Stimulated activated CD8-positive, alpha-beta memory T cell treated with anti-CD3 and anti-CD28 coated beads, Interleukin-4, amount 100 ng/mL, for 1 hour (primary cell): Measurements from ENCODE around the gene CCDC17.

ENCODE experiments used
- DNase-seq, 2 donors: peaks; one replicate each; pipeline ENCODE4 v3.0.0-alpha.2; 2020; ENCODE audit warnings: low read depth in 2 of 2, low spot score in 1 of 2

CCDC17 gene

DNA sequence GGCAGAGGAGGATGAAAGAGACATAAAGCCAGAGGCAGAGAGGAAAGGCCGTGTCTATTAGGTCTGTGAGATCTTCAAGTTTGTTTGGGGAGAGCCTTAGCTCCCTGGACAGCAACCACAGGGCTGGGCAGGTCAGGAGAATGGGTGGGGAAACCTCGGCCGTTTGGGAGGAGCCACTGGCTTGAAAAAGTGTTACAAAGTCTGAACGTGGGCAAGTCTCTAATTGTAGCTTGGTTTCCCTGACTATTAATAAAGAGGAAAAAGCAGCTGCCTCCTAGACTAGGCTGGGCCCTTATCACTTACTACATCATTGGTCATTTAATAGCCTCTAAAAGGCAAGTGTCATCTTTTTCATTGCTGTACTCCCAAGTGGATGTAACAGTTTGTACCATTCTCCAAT lies at the start of gene CCDC17:
TSS of gene CCDC17 (minus strand) at position 83 of the 400 bp plus-strand sequence. CDS start 145 bp downstream, outside the sequence.
- no peak for DNase-seq

DNA sequence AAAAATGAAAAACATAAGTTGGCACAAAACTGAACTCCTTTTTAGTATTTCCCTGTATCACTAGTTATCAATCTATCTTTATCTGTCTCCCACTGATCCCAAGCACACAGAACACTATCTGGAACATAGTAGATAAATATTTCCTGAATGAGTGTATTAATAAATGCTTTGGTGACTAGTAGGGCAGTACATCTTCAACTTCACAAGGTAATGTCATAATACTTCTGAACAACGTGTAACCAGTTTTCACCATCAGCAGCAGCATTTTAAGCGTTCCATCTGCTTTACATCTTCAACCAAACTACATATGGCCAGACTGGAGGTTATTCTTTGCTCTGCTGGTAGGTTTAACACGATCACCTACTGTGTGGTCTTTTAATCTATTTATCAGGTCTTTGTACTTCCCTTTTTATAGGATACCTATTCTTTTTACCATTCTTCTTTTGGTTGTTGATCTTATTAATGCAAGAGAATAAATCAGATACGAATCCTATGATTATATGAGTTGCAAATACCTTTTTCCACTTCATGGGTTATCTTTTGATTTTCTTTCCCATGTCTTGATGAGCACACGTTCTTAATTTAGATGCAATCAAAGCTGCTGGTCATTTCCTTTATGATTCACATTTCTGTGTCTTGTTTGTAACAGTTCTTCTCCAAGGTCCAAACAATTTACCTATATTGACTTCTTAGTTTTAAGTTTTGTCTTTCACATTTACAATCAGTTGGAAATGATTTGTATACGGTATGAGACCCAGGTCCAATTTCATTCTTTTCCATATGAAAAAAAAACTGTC lies 46.2 kb upstream of the CCDC17 start:
- no peak for DNase-seq

DNA sequence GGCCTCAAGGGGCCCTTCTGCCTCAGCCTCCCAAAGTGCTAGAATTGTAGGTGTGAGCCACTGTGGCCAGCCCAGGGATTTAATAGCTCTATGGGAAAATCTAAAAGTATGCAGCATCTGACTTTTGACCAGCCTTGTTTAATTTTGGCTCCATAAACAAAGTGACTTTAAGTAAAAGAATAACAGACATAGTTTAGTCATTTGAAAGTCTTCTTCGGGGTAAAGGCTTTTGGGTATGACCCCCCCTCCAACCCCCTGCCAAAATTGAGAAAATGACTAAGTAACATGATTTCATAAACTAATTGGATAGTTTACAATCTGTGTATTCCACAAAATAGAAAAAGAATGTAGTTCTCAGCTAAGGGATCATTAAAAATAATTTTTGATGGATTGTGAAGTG lies 45.5 kb upstream of the CCDC17 start:
- DNase-seq: no peak

DNA sequence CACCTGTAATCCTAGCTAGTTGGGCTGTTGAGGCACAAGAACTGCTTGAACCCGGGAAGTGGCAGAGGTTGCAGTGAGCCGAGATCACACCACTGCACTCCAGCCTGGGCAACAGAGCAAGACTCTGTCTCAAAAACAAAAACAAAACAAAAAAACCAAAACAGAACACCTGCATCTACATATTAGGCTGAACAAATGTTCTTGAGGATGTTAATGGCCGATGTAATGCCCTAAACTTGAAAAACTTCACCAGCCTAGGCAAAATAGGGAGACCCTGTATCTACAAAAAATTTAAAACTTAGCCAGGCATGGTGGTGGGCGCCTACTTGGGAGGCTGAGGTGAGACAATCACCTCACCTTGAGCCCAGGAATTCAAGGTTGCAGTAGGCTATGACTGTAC lies 44.7 kb upstream of the CCDC17 start:
- DNase-seq: no peak

DNA sequence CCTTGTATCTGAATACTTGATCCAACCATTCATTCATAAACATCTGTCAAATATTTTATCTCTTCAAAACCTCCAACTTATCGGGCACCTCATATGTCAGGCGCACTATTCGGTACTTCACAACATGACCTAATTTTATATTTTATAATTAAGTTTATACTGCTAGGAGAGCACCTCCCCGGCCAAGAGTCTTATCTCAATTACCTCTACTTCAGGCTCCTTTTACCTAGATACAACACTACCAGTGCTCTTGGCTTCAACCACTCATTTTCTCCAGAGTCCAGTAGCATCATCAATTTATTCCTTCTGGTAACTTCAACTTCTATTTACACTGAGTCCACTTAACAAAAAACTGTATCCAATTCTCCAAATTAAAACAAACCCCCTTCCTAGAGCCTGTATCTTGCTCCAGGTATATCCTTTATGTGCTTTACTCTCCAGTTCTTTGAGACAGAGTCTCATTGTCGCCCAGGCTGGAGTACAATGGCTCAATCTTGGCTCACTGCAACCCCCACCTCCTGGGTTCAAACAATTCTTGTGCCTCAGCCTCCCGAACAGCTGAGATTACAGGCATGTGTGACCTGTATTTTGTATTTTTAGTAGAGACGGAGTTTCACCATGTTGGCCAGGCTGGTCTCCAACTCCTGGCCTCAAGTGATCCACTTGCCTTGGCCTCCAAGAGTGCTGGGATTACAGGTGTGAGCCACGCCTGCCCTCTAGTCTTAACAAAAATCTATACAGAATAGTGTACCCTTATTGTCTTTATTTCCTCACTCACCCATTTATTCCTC lies 43.7 kb upstream of the CCDC17 start:
- DNase-seq: no peak

DNA sequence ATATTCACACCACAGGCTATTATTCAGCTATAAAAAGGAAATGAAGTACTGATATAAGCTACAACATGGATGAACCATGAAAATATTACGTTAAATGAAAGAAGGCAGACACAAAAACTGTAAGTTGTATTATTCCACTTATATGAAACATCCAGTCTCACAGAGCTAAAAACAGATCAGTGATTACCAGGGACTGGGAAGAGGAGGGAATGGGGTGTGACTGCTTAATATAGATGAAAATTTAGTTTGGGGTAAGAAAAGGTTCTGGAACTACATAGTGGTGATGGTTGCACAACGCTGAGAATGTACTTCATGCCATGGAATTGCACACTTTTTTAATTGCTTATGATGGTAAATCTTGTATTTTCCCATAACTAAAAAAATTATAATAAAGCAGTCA lies 43.0 kb upstream of the CCDC17 start:
- DNase-seq: no peak

DNA sequence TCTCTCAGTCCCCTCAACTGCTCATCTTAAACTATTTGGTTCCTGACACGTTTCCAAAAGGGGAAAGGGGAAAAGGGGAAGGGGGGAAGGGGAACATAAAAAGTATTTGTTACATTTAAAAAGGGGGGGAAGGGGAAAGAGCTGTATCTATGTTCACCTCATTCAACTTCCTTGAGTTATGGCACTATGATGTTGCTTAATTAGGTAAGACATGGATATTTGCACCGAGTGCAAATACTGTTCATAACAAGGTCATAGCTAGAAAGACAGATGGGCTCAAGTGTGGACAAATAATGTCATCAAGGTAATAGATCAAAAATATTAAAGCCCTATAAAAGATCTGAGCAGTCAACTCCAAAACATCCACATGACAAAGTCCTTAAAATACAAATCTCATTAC lies 36.5 kb upstream of the CCDC17 start:
- no peak for DNase-seq

DNA sequence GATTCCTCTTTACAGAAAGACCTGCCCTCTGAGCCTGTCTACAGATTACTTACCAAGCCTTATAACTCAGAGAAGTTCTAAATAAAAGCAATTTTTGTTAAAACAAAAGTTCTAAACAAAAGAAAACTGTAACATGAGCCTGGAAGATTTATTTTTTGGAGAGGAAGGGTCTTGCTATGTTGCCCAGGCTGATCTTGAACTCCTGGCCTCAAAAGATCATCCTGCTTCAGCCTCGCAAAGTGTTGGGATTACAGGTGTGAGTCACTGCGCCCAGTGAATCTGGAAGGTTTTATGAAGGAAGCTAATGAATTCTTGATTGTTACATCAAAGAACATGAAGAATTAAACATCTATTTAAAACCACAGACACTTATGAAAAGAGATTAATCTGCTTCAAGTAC lies 35.4 kb upstream of the CCDC17 start:
- no peak for DNase-seq

DNA sequence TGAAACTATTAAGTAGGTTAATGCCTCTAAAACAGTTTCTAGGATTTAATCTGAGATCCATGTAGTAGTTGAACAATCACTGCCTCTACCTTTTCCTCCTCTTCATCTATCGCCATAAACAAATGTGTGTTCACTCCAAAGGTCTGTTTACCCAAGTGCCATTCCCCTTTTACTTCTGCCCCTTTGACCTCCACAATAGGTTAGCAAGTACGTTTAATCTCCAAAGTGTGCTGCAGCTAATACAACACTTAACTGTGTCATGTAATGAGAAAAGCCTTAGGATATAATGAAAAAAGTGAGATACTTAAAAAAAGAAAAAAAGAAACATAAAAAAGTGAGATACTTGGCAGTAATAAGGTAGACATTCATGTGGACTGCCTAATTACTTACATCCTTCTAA lies 34.3 kb upstream of the CCDC17 start:
- DNase-seq: no peak

DNA sequence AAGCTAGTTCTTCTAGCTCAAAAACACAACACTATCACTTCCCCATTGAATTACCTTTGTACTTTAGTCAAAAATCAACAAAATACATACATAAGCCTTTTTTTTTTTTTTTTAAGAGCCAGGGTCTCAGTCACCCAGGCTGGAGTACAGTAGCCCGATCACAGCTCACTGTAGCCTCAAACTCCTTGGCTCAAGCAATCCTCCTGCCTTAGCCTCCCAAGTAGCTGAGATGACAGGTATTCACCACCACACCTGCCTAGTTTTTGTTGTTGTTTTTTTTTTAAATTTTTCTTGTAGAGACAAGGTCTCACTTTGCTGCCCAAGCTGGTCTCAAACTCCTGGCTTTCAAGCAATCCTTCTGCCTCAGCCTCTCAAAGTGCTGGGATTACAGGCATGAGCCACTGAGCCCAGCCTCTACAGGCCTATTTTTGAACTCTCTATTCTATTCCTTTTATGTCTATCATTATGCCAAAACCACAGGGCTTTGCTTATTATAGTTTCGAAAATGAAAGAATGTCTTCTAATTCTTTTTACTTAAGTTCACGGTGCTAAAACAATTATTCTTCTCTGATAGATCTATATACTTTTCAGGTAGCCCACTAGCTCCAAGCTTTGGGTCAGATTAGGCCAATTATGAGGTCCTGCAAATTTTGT lies 32.8 kb upstream of the CCDC17 start:
- DNase-seq: no peak

DNA sequence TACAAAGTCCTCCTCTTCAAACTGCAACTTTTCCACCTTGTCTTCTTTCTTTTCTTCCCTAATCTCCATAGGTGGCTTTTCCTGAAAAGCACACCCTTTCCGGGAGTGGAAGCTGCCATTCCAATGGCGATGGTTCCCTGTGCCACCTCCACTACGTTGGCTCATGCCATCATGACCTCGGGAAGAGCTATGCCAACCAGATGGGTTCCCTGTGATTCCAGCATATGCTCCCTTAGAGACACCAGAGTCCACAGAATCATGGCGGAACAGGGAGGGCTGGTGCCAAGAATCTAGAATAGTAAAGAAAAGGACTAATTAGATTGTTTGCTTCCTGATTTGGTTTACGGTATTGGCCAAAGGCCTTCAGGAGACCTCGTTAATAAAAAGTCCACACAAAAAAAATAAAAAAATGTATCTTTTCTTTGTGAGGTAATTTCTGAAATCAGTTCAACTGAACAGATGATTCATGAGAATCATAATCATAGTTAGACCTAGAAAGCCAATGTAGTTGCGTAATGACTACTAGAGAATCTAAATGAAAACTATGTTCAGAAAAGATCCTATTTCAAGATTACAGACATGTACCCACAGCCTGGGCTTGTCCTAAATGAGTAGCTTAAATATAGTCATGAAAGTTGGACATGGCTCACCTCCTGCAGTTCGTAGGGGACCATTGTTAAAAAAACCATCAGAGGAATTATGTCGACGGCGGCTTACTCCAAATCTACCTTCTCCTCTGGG lies 30.9 kb upstream of the CCDC17 start:
- no peak for DNase-seq

DNA sequence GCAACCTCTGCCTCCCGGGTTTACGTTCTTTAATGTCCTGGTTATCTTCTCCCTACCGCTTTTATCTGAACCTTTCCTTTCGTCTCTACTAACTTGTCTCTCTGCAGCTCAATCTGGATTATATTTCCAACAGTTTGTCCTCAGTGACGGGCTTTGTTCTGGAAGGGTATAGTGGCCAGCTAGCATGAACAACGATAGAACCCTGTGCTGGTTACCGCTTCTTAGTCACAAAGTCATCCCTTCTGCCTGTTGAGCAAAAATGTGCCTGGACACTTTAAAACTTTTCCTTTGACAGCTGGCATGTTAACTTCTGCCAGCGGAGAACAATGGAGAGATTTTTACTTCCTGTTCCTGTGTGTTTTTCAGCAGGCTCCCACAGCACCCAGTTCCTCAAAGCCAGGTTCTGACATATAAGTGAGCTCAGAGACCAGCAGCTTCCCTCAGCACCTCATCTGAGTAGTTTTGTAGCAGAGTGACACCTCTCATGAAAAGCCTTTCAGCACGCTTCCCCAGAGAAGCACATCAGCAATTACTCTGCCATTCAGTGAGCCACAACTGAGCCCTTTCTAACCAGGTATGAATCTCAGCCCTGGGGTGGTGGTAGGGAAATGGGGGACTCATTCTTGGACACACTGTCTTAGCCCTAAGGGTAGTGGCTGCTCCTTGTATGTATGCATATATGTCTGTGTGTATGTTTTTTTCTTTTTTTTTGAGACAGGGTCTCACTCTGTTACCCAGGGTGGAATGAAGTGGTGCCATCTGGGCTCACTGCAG lies 23.6 kb upstream of the CCDC17 start:
- DNase-seq: no peak

DNA sequence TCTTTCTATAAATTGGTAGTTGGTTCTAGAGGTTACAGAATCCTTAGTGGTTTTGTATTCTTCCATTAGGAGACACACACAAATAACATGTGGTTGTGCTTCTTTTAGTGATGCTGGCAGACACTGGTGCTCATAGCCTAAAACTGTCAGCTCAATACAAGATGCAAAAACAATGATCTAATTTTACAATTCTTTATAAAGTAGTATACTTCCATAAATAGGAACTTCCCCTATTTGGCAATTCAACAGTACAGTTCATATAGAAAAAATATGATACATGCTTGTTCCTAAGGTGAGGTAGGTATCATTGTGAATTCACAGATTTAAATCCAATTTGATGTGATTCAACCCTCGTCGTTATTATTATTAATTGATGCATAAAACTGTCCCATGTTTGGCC lies 20.8 kb upstream of the CCDC17 start:
- no peak for DNase-seq

DNA sequence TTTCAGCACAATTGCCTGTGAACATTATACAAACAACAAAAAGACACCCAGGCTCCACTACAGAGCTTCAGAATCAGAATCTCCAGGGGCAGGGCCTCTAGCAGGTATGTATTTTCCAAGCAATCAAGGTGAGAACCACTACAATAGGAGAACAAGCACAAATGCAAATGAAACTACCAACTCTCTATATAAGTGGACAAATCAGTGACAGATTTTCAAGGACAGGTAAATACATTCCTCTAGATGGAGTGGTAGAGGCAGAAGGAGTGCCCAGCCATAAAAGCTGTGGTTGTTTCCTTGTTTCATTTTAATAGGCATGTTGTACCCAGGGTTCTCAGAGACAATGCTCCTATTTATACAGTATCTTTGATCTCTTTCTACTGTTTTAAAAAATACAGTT lies 20.1 kb upstream of the CCDC17 start:
- DNase-seq: no peak

DNA sequence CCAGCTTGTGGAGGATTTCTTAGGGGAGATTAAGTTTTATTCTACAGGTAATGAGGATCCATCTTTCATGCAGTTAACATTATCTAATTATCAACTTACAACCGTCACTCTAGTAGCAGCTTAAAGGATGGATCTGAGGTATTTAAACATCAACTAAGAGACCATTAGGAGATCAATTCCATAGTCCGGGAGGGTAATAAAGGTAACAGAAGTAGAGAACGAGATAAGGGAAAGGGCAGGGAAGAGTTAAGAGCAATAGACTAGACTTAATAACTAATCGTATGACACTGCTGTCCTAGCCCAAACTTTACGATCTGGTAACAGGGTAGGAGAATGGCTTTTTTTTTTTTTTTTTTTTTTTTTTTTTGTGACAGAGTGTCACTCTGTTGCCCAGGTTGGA lies 19.5 kb upstream of the CCDC17 start:
- no peak for DNase-seq

DNA sequence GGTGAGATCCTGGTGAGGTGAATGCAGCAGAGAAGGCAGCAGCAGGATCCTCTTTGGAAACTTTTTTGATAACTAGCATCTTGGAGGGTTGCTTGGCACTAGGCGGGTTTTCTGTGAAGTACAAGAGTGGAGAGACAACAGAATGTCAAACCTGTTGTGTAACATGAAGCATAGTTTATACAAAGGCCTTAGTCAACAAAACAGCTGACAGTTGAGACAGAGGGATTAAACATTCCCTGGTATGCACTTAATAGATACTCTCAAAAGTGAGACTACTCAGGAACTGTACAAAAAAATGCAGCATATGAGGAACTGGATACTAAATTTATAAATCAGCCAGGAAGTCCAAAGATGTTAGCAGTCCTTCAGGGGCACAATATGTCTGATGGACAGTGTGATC lies 16.4 kb upstream of the CCDC17 start:
- no peak for DNase-seq

DNA sequence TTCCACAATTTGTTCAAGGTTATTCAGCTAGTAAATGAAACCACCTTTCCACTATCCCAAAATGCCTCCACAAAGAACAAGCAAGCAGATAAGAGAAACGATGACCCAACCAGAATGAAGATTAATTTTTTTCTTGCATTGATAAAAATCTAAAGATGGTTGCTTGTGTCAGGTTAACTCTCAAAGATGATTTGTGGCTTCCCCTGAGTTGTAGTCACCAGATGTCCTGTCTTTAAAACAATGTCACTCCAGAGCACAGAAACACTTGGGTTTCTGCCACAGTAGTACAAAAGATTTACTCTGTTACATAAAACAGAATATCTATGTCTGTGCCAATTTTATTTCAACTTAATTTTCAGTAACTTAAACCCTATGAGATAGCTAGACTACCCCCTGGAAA lies 11.4 kb upstream of the CCDC17 start:
- no peak for DNase-seq

DNA sequence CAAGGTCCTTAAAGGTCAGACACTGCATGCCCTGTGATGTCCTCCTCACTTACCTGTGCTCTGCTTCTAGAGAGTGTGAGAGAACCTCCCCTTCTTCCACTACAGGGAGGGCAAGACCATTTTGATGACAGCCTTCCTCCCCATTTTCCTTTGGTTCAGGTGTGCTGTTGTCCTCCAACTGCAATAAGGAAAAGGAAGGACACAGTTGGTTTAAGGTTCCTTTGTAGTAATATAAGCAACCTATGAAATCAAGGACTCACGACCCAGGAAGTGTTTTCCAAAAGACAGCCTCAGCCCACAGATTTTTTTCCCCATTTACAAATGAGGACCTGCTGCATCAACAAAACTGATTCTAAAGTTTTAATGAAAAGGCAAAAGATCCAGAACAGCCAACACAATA lies 6.6 kb upstream of the CCDC17 start:
- DNase-seq: no peak

DNA sequence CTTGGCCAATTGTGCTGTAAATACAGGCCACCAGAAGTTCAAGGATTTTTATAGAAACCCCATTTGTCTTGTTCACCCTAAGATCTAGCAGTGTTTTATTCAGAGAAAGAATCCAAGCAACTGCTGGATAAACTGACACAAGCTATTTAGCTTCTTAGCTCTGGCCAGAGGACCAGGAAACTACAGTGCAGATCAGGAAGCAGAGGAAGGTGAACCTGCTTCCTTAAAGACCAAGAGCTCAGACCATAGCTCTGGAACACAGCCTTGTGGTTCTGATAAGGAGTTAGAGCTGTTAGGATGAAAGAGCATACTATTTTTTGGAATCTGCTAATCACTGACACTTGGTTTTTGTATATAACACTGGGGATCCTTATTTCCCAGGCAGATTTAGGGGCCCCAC lies 5.2 kb upstream of the CCDC17 start:
- DNase-seq: no peak

DNA sequence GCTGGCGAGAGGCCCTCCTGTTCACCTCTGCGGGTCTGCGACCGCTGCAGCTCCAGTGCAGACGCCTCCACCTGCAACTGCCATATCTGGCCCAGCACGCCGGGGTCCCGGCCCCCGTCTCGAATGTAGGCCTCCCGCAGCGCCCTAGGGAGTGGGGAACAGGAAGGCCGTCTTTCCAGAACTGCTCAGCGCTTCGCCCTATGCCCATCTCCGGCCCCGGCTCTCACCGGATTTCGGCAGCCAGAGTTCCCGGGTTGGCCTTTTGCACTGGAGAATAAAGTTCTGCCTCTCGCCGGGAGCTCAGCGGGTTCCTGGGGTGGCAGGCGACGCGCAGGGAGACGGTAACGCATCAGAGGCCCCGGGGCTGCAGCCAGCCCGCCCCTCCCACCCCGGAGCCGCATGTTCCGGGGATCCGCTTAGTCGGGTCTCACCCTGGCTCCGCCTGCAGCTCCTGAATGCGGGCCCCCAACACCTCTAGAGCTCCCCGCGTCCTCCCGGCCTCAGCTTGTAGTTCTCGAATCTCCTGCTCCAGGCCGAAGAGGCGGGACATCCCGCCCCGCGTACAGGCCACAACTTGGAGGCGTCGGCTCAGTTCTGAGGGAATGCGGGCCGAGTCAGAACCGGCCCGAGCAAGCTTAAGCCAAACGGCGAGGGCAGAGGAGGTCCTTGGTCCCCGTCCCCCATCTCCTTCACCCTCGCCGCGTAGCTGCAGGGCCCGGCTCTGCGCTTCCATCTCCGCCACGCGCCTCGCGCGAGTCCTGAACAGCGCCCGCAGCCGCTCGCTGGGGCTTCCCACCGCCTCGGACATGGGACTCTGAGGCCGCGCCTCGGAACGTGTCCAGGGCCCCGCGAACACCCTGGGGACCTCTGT lies 1.1 kb downstream of the CCDC17 start:
- DNase-seq: no peak
